Transverse colon (tissue), 4 donors: ENCODE measurements around the gene VPS36. TPM values are rescaled to one million over a fixed set of nuclear protein-coding genes. Genes with fewer than 3 reads are reported as not detected.
A peak's percentile ranks its signal among the peaks of the same experiment; 100 is the strongest.

Experiments
- DNase-seq: peaks from one replicate; pipeline ENCODE4 v3.0.0-alpha.2; 2019
- H3K27ac ChIP-seq, 4 donors: fragments of 200-600 bp; sonication (generic); 2 replicates each; pipeline ENCODE4 v1.5.1; 2016 to 2018; ENCODE audit warnings: inconsistent platforms in 4 of 4
- H3K27me3 ChIP-seq: fragments of 200-600 bp; sonication (generic); 2 replicates; pipeline ENCODE4 v1.5.1; 2017; ENCODE audit warnings: inconsistent platforms
- H3K36me3 ChIP-seq, 4 donors: fragments of 200-600 bp; sonication (generic); 2 replicates each; pipeline ENCODE4 v1.5.1; 2017 to 2019; ENCODE audit warnings: inconsistent platforms in 4 of 4
- H3K4me1 ChIP-seq, 4 donors: fragments of 200-600 bp; sonication (generic); 2 replicates each; pipeline ENCODE4 v1.5.1; 2017 to 2020; ENCODE audit warnings: inconsistent platforms in 4 of 4
- H3K4me3 ChIP-seq, 4 donors: fragments of 200-600 bp; sonication (generic); 1 replicate in 1 of 4; 2 replicates in 3 of 4; pipeline versions ENCODE4 v1.5.1 to v1.6.1; 2017 to 2019; ENCODE audit warnings: inconsistent platforms in 4 of 4
- H3K9me3 ChIP-seq, 2 donors: fragments of 200-600 bp; sonication (generic); 2 replicates each; pipeline ENCODE4 v1.5.1; 2017 to 2019; ENCODE audit warnings: inconsistent platforms in 2 of 2
- CTCF ChIP-seq, 5 experiments: fragments of 200-600 bp in 3 of 5; fragments of 450-650 bp in 2 of 5; sonication (generic) in 3 of 5; IDR thresholded peaks; 1 replicate in 2 of 5; 2 replicates in 3 of 5; pipeline ENCODE4 v1.5.1; 2016 to 2017; ENCODE audit warnings: antibody characterized with exemption in 5 of 5, inconsistent platforms in 3 of 5, mild to moderate bottlenecking in 2 of 5, moderate library complexity in 1 of 5
- EP300 ChIP-seq: sonication (generic); formaldehyde crosslinking; IDR thresholded peaks from one replicate; pipeline ENCODE4 v1.6.1; 2017; ENCODE audit warnings: antibody characterized with exemption, low read depth
- POLR2A ChIP-seq: fragments of 450-650 bp; IDR thresholded peaks from one replicate; pipeline ENCODE4 v1.6.1; 2016; ENCODE audit warnings: antibody characterized with exemption, mild to moderate bottlenecking, moderate library complexity
- POLR2AphosphoS5 ChIP-seq, 3 donors: sonication (generic); formaldehyde crosslinking; IDR thresholded peaks; one replicate each; pipeline ENCODE4 v1.6.1; 2016; ENCODE audit warnings: antibody characterized with exemption in 3 of 3
- WGBS, 2 donors: methylation state at CpG; one replicate each; pipeline ENCODE4 v1.1.5; 2018; ENCODE audit warnings: low coverage in 1 of 2; 5-methylcytosine and 5-hydroxymethylcytosine counted together
- in situ Hi-C, 4 donors: fragments of 200-750 bp; cut with MboI; loops; one replicate each; pipeline versions ENCODE4 v1.15.0 to v1.15.1; 2017; ENCODE audit warnings: low sequenced_read_pairs in 3 of 4, low pct_ligation_motif_present in 1 of 4, low pct_unique_long_range_greater_than_20kb in 1 of 4
- intact Hi-C: fragments of 100-400 bp; cut with DNase I; formaldehyde crosslinking; loops from one replicate; pipeline ENCODE4 v1.15.1; 2023; ENCODE audit warnings: low total_unique reads
- total RNA-seq, 4 donors: library from RNA; depleted of rRNA; stranded (reverse); fragments of >200 nt; gene quantifications; one replicate each; pipeline ENCODE4 v1.1.0, GENCODE V29; 2016

VPS36 gene
- total RNA-seq, 4 donors from 2014 or later: 35.2 to 101 (median 71.5) TPM

DNA sequence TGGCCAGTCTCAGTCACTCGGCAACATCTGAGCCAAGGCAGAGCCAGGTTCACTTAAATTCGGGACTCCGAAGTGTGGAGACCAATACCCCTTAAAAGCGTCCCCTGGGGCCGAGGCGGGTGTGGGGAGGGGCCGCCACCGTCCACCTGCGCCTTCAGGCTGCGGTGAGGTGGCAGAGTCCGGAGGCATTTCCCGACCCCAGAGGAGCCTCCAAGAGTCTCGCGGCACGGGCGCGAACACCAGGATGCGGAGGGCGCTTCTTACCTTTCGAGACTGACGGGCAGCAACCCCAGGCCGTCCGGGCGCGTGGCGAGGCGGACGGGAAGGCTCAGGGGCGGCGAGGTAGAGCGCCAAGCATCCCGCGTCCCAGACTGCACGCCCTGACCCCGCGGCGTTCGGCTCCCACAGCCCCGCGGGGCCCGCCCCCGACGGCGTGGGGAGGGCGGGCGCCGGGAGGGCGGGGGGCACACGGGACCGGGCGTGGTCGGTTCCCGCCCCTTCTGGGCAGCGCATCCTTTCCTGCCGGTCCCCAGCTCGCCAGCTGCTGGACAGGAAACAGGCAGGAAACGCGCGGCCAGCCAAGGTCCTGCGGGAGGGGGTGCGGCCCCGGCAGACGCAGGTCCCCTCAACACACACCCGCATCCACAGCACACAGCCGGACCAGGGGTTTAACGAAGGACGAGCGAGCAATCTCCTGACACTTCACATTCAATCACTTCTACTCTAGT, 44.5 kb downstream of the VPS36 start, which contains the start of gene THSD1:
Gene THSD1, minus strand, starts transcription at position 406 of the 728 bp plus-strand sequence. CDS start 3,572 bp downstream, outside the sequence.
- peak; percentile 24 for DNase-seq
- TF ChIP-seq POLR2A (no peak), POLR2AphosphoS5 (IDR thresholded peaks at IDR 0.05) (peak in 1 of 3 donors; percentile 54), CTCF (IDR thresholded peaks at IDR 0.05) (no peak), EP300 (no peak)
- Histone ChIP-seq H3K9me3 (no peaks in the 10 kb centered on the region), H3K36me3 (no peaks in the 10 kb centered on the region), H3K27me3 (peaks cover 28% of the 10 kb centered on the region), H3K27ac (peak within 1 kb of the TSS in 1 of 4 donors; percentile 3), H3K4me3 (peak within 1 kb of the TSS; percentile 18 to 49 (median 32)), H3K4me1 (peaks cover 7 to 14% (median 13%) of the 10 kb centered on the region in 4 donors)
- WGBS, 2 donors: 0 to 17% methylated on average over 1 to 48 of the region's 68 CpGs
- in situ Hi-C loops: no loop called here
- intact Hi-C loops: no loop called here

GRCh38 chr13:52405369-52405766, 45.1 kb downstream of the VPS36 start:
- Histone ChIP-seq H3K27me3 (peaks cover 28% of the 10 kb centered on the region), H3K27ac (no peak overlapping the region), H3K36me3 (no peaks in the 10 kb centered on the region), H3K9me3 (no peaks in the 10 kb centered on the region), H3K4me3 (peak overlapping the region; percentile 18 to 49 (median 32)), H3K4me1 (peaks cover 7 to 14% (median 13%) of the 10 kb centered on the region in 4 donors)
- whole genome bisulfite sequencing, 2 donors: 14 to 23% methylated on average over 5 to 14 of the region's 14 CpGs
- DNase-seq: no peak
- intact Hi-C loops (no loop called here), in situ Hi-C loops (no loop called here)
- TF ChIP-seq EP300 (no peak), POLR2AphosphoS5 (IDR thresholded peaks at IDR 0.05) (no peak), CTCF (IDR thresholded peaks at IDR 0.05) (no peak), POLR2A (no peak)

DNA sequence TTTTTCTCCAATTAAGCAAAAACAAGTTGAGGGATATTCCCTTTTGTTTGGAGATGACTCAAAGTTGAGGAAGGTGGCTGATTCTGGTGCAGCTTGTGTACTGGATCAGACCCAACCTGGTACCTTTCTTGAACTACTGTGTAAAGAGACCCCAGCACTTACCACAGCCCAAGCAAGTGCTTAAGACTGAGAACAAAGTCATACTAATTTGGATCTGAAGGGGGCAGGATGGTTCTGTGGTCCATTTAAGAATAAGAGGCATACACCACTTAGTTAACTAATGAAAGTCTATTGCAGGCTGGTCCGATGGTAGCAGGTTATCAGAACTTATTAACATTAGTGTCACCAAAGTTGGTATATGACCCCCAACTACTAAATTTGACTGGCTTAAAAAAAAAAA, 50.7 kb downstream of the VPS36 start:
- Histone ChIP-seq H3K27ac (no peak overlapping the region), H3K27me3 (peaks cover 13% of the 10 kb centered on the region), H3K36me3 (no peaks in the 10 kb centered on the region), H3K9me3 (no peaks in the 10 kb centered on the region), H3K4me1 (no peaks in the 10 kb centered on the region), H3K4me3 (no peak overlapping the region)
- WGBS, 2 donors: 56 to 57% methylated on average over 1 of the region's 1 CpG
- no peak for TF ChIP-seq POLR2AphosphoS5 (IDR thresholded peaks at IDR 0.05)
- no peak for TF ChIP-seq CTCF (IDR thresholded peaks at IDR 0.05)
- TF ChIP-seq EP300: no peak
- no peak for TF ChIP-seq POLR2A
- no peak for DNase-seq
- intact Hi-C loops: no loop called here
- in situ Hi-C loops: no loop called here

DNA sequence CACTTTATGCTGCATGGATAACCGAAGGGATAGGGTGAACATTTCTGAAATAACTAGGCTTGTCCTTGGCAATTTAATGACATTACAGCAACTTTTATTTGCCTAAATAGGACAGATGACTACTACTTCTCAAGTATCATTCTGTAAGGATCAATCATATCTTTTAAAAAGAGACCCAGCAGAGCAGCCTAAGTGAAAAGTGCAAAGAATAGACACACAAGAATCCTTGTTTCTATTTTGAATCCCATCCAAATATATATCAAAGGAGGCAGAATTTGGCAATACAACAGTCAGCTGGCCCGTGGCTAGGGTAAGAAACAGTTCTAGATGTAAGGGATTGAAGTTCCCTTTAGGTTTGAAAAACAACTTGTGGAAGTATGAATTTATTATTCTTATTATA, 51.4 kb downstream of the VPS36 start:
- H3K4me3 ChIP-seq: no peak overlapping the region
- H3K9me3 ChIP-seq: no peaks in the 10 kb centered on the region
- no peaks in the 10 kb centered on the region for H3K4me1 ChIP-seq
- no peak overlapping the region for H3K27ac ChIP-seq
- in situ Hi-C loops: no loop called here
- intact Hi-C loops: no loop called here
- peaks cover 6% of the 10 kb centered on the region for H3K27me3 ChIP-seq
- WGBS, 2 donors: 34 to 44% methylated on average over 2 of the region's 2 CpGs
- no peak for TF ChIP-seq POLR2AphosphoS5 (IDR thresholded peaks at IDR 0.05)
- no peak for TF ChIP-seq EP300
- no peak for TF ChIP-seq CTCF (IDR thresholded peaks at IDR 0.05)
- no peak for TF ChIP-seq POLR2A
- no peak for DNase-seq
- no peaks in the 10 kb centered on the region for H3K36me3 ChIP-seq
